Naive thymus-derived CD4-positive, alpha-beta T cell (primary cell): ENCODE measurements around the gene TBX15. TPM values are rescaled to one million over a fixed set of nuclear protein-coding genes. Genes with fewer than 3 reads are reported as not detected.

Source experiments
- ATAC-seq: fragments of 150-1000 bp; cut with Tn5 transposase; 2 replicates; pipeline ENCODE4 v1.10.0; 2021; ENCODE audit warnings: mild to moderate bottlenecking, moderate library complexity
- CTCF ChIA-PET: fragments of 350-600 bp; sonication (Branson Sonifier 250); formaldehyde crosslinking; loops from one replicate; lab custom pipeline; 2021; ENCODE audit warnings: antibody characterized with exemption; lab: Charles Lee
- POLR2A ChIA-PET: fragments of 350-600 bp; sonication (Branson Sonifier 250); formaldehyde crosslinking; loops from one replicate; lab custom pipeline; 2021; ENCODE audit warnings: antibody characterized with exemption, inconsistent platforms; lab: Charles Lee
- DNase-seq, 9 donors: peaks; one replicate each; pipeline versions ENCODE4 v3.0.0 to v3.0.0-alpha.2; 2020 to 2022; ENCODE audit warnings: mixed read lengths in 1 of 9
- H3K27ac ChIP-seq: one replicate; pipeline ENCODE4 v1.7.0; 2013; ENCODE audit warnings: mild to moderate bottlenecking, low read depth, low read length, moderate library complexity
- H3K27me3 ChIP-seq, 2 donors: one replicate each; pipeline ENCODE4 v1.7.0; 2013; ENCODE audit warnings: low read length in 2 of 2, mild to moderate bottlenecking in 2 of 2, moderate library complexity in 2 of 2; ENCODE audit not compliant: control insufficient read depth in 2 of 2, insufficient read depth in 2 of 2
- H3K36me3 ChIP-seq, 3 experiments: 1 replicate in 2 of 3; 2 replicates in 1 of 3; pipeline ENCODE4 v1.7.0; 2013; ENCODE audit warnings: low read length in 3 of 3, mild to moderate bottlenecking in 3 of 3, moderate library complexity in 1 of 3; ENCODE audit not compliant: insufficient read depth in 3 of 3, control insufficient read depth in 2 of 3
- H3K4me1 ChIP-seq, 2 donors: one replicate each; pipeline ENCODE4 v1.7.0; 2013; ENCODE audit warnings: low read length in 2 of 2, mild to moderate bottlenecking in 2 of 2, moderate library complexity in 1 of 2; ENCODE audit not compliant: control insufficient read depth in 2 of 2, insufficient read depth in 2 of 2
- H3K4me3 ChIP-seq: 2 replicates; pipeline ENCODE4 v1.7.0; 2013; ENCODE audit warnings: mild to moderate bottlenecking, low read length
- H3K9me3 ChIP-seq, 3 experiments: 1 replicate in 2 of 3; 2 replicates in 1 of 3; pipeline ENCODE4 v1.7.0; 2013; ENCODE audit warnings: low read length in 3 of 3; ENCODE audit not compliant: control insufficient read depth in 2 of 3
- H3K27ac Mint-ChIP-seq, 9 donors: one replicate each; pipeline ENCODE4 v1.8.0; 2020 to 2022; ENCODE audit warnings: mixed read lengths in 9 of 9, mild to moderate bottlenecking in 8 of 9, moderate library complexity in 5 of 9, inconsistent platforms in 2 of 9
- H3K27me3 Mint-ChIP-seq, 5 donors: one replicate each; pipeline ENCODE4 v1.8.0; 2021 to 2022; ENCODE audit warnings: mixed read lengths in 5 of 5, mild to moderate bottlenecking in 1 of 5
- H3K36me3 Mint-ChIP-seq, 5 donors: one replicate each; pipeline ENCODE4 v1.8.0; 2020 to 2022; ENCODE audit warnings: mixed read lengths in 5 of 5, mild to moderate bottlenecking in 3 of 5, inconsistent platforms in 1 of 5
- H3K4me1 Mint-ChIP-seq, 7 donors: one replicate each; pipeline ENCODE4 v1.8.0; 2020 to 2022; ENCODE audit warnings: mixed read lengths in 7 of 7, mild to moderate bottlenecking in 3 of 7, inconsistent platforms in 1 of 7
- H3K4me3 Mint-ChIP-seq, 10 donors: one replicate each; pipeline ENCODE4 v1.8.0; 2020 to 2022; ENCODE audit warnings: mild to moderate bottlenecking in 10 of 10, mixed read lengths in 10 of 10, moderate library complexity in 6 of 10, inconsistent platforms in 2 of 10
- H3K9me3 Mint-ChIP-seq, 11 donors: one replicate each; pipeline ENCODE4 v1.8.0; 2020 to 2022; ENCODE audit warnings: mixed read lengths in 11 of 11, mild to moderate bottlenecking in 4 of 11, inconsistent platforms in 1 of 11, moderate library complexity in 1 of 11
- intact Hi-C, 2 donors: fragments of 100-400 bp; cut with micrococcal nuclease; formaldehyde crosslinking; loops; one replicate each; pipeline ENCODE4 v1.15.1; 2023
- polyA plus RNA-seq, 2 donors: library from polyadenylated mRNA; unstranded; fragments of 300-500 nt; fragmentation: Illumina TruSeq; gene quantifications; one replicate each; pipeline ENCODE4 v1.2.3, GENCODE V29; 2021
- total RNA-seq, 6 experiments: library from RNA in 5 of 6; stranded (reverse) in 5 of 6; gene quantifications; 1 replicate in 5 of 6; 2 replicates in 1 of 6; pipeline ENCODE4 v1.2.3 and lab custom pipeline; 2021 to 2026

Gene TBX15
- total and polyA plus RNA-seq, 7 experiments from 2014 or later = not detected

GRCh38 chr1:119012383-119012782 lies 24.2 kb upstream of the TBX15 start:
- Mint-ChIP-seq H3K27ac (no peak overlapping the region), H3K27me3 (peaks cover 44 to 74% (median 61%) of the 10 kb centered on the region in 5 donors), H3K36me3 (peaks cover 0 to 51% (median 27%) of the 10 kb centered on the region in 5 donors), H3K9me3 (peaks cover 0 to 61% (median 26%) of the 10 kb centered on the region in 11 donors), H3K4me1 (peaks cover 4 to 14% (median 11%) of the 10 kb centered on the region in 7 donors), H3K4me3 (no peak overlapping the region)
- Histone ChIP-seq H3K27me3 (peaks cover 0 to 7% of the 10 kb centered on the region in 2 donors), H3K9me3 (no peaks in the 10 kb centered on the region), H3K36me3 (no peaks in the 10 kb centered on the region), H3K4me1 (no peaks in the 10 kb centered on the region), H3K4me3 (no peak overlapping the region), H3K27ac (no peak overlapping the region)
- intact Hi-C loops = no loop called here
- ChIA-PET CTCF (no interaction called here), POLR2A (no interaction called here)
- ATAC-seq (no peak), DNase-seq (no peak)

DNA sequence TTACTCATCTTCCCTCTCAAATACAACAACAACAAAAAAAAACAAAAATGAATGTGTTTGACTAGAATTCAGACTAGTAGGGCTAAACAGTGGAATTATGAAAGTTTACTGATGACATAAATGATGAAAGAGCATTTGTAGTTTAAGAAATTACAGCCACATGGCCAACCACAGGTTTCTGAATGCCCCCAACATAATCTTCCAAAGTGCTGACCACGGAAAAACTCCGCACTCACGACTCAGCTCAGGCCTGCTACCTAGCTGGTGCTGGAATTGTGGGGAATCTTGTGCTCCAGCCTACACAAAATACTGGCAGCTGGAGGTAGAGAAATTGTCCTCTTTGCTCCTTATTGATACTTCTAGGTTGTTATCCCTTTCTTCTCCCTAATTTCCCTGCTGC lies 23.6 kb upstream of the TBX15 start:
- peaks cover 4 to 14% (median 11%) of the 10 kb centered on the region in 7 donors for H3K4me1 Mint-ChIP-seq
- Histone ChIP-seq H3K9me3 (no peaks in the 10 kb centered on the region), H3K36me3 (no peaks in the 10 kb centered on the region), H3K4me3 (no peak overlapping the region), H3K27ac (no peak overlapping the region), H3K4me1 (no peaks in the 10 kb centered on the region), H3K27me3 (peaks cover 0 to 7% of the 10 kb centered on the region in 2 donors)
- DNase-seq (no peak), ATAC-seq (no peak)
- intact Hi-C loops = no loop called here
- peaks cover 49 to 74% (median 65%) of the 10 kb centered on the region in 5 donors for H3K27me3 Mint-ChIP-seq
- peaks cover 0 to 61% (median 26%) of the 10 kb centered on the region in 11 donors for H3K9me3 Mint-ChIP-seq
- H3K36me3 Mint-ChIP-seq = peaks cover 0 to 47% (median 27%) of the 10 kb centered on the region in 5 donors
- ChIA-PET CTCF (no interaction called here), POLR2A (no interaction called here)
- H3K4me3 Mint-ChIP-seq = no peak overlapping the region
- H3K27ac Mint-ChIP-seq = no peak overlapping the region

DNA sequence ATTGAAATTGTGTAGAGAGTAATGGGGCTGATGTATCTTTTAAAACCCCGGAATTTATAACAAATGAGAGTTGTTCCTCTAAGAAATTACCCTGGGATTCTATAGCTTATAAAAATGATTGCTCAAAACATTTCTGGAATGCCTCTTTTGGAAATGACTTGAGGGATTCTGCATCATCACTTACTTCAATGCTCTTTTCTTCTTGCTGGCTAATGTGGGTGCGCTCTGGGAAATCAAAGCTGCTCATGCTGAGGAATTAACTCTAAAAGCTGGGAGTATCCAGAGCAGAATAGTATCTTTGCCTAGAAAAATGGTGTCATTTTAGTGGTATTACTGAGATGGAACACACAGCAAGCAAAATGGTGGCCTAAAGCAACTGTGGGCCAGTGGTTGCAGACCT lies 23.0 kb upstream of the TBX15 start:
- Histone ChIP-seq H3K4me3 (no peak overlapping the region), H3K36me3 (no peaks in the 10 kb centered on the region), H3K27me3 (peaks cover 0 to 13% of the 10 kb centered on the region in 2 donors), H3K9me3 (no peaks in the 10 kb centered on the region), H3K4me1 (no peaks in the 10 kb centered on the region), H3K27ac (no peak overlapping the region)
- ATAC-seq (no peak), DNase-seq (no peak)
- H3K4me1 Mint-ChIP-seq = peaks cover 4 to 15% (median 14%) of the 10 kb centered on the region in 7 donors
- peaks cover 55 to 78% (median 70%) of the 10 kb centered on the region in 5 donors for H3K27me3 Mint-ChIP-seq
- intact Hi-C loops = no loop called here
- H3K36me3 Mint-ChIP-seq = peaks cover 0 to 44% (median 27%) of the 10 kb centered on the region in 5 donors
- no peak overlapping the region for H3K27ac Mint-ChIP-seq
- peaks cover 0 to 66% (median 26%) of the 10 kb centered on the region in 11 donors for H3K9me3 Mint-ChIP-seq
- H3K4me3 Mint-ChIP-seq = no peak overlapping the region
- POLR2A ChIA-PET = no interaction called here
- CTCF ChIA-PET = no interaction called here

DNA sequence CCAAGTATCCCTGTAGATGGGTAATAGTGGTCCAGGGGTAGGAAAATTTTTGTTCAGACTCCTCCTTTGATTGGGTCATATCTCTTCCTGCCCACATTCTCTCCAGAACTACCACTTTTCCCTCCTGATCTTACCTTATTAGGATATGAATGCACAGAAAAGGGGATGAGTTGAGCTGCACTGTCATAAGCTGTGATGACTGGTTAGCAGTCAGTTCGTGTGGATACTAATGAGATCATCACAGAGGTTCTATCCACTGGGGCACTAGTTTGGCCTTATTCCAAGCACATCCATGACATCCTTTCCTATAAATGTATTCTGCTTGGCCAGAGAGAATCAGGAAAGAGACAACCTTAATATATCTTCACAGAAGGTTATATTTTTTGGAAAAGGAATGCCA lies 22.1 kb upstream of the TBX15 start:
- H3K9me3 Mint-ChIP-seq = peaks cover 4 to 74% (median 30%) of the 10 kb centered on the region in 11 donors
- DNase-seq (no peak), ATAC-seq (no peak)
- Histone ChIP-seq H3K9me3 (no peaks in the 10 kb centered on the region), H3K27me3 (peaks cover 0 to 19% of the 10 kb centered on the region in 2 donors), H3K4me3 (no peak overlapping the region), H3K36me3 (no peaks in the 10 kb centered on the region), H3K27ac (no peak overlapping the region), H3K4me1 (no peaks in the 10 kb centered on the region)
- CTCF ChIA-PET = no interaction called here
- peaks cover 4 to 42% (median 26%) of the 10 kb centered on the region in 5 donors for H3K36me3 Mint-ChIP-seq
- peaks cover 62 to 80% (median 75%) of the 10 kb centered on the region in 5 donors for H3K27me3 Mint-ChIP-seq
- intact Hi-C loops = no loop called here
- H3K4me3 Mint-ChIP-seq = no peak overlapping the region
- POLR2A ChIA-PET = no interaction called here
- H3K4me1 Mint-ChIP-seq = peaks cover 4 to 18% (median 14%) of the 10 kb centered on the region in 7 donors
- no peak overlapping the region for H3K27ac Mint-ChIP-seq

GRCh38 chr1:119009312-119009655 lies 21.1 kb upstream of the TBX15 start:
- CTCF ChIA-PET = no interaction called here
- Mint-ChIP-seq H3K4me3 (peak overlapping the region in 5 of 10 donors; percentile 56 to 78 (median 68)), H3K9me3 (peaks cover 4 to 75% (median 32%) of the 10 kb centered on the region in 11 donors)

GRCh38 chr1:119008483-119009311 lies 20.6 kb upstream of the TBX15 start:
- no peak overlapping the region for H3K4me3 ChIP-seq
- H3K9me3 ChIP-seq = no peaks in the 10 kb centered on the region
- no peaks in the 10 kb centered on the region for H3K36me3 ChIP-seq
- Mint-ChIP-seq H3K4me1 (peaks cover 5 to 18% (median 14%) of the 10 kb centered on the region in 7 donors), H3K4me3 (peak overlapping the region; percentile 40 to 78 (median 67)), H3K27ac (peak overlapping the region in 1 of 9 donors; percentile 60), H3K9me3 (peaks cover 4 to 81% (median 33%) of the 10 kb centered on the region in 11 donors), H3K36me3 (peaks cover 4 to 33% (median 21%) of the 10 kb centered on the region in 5 donors), H3K27me3 (peaks cover 72 to 87% (median 77%) of the 10 kb centered on the region in 5 donors)
- ATAC-seq (peak; percentile 46), DNase-seq (no peak)
- no peaks in the 10 kb centered on the region for H3K4me1 ChIP-seq
- H3K27me3 ChIP-seq = peaks cover 2 to 19% of the 10 kb centered on the region in 2 donors
- H3K27ac ChIP-seq = no peak overlapping the region
- POLR2A ChIA-PET = no interaction called here
- intact Hi-C loops = loop anchor here in 1 of 2 donors (2.0 to 5.0 kb wide), 2 partner anchors 26 to 856 kb away; no protein-coding TSS in a partner anchor
- CTCF ChIA-PET = no interaction called here

More at GRCh38 chr1:119009312-119009655, 21.1 kb upstream of the TBX15 start:
- intact Hi-C loops = loop anchor here in 1 of 2 donors (2.0 to 5.0 kb wide), 2 partner anchors 26 to 857 kb away; no protein-coding TSS in a partner anchor
- DNase-seq (no peak), ATAC-seq (no peak)
- Histone ChIP-seq H3K4me1 (no peaks in the 10 kb centered on the region), H3K36me3 (no peaks in the 10 kb centered on the region), H3K4me3 (no peak overlapping the region), H3K9me3 (no peaks in the 10 kb centered on the region), H3K27me3 (peaks cover 2 to 19% of the 10 kb centered on the region in 2 donors), H3K27ac (no peak overlapping the region)
- Mint-ChIP-seq H3K27ac (no peak overlapping the region), H3K4me1 (peaks cover 4 to 18% (median 14%) of the 10 kb centered on the region in 7 donors), H3K27me3 (peaks cover 69 to 85% (median 72%) of the 10 kb centered on the region in 5 donors), H3K36me3 (peaks cover 4 to 33% (median 23%) of the 10 kb centered on the region in 5 donors)
- POLR2A ChIA-PET = no interaction called here
